GM12892 (cell line): ENCODE data around the gene OR4K5.
"Not testable (repeated sequence)": the region's sequence is repeated elsewhere in the genome, so short reads cannot be mapped to it uniquely, and the experiment has no call there.

Experiments
- DNase-seq: peaks from one replicate; pipeline ENCODE4 v3.0.0; 2011; ENCODE audit not compliant: insufficient read length
- FAIRE-seq: peaks from 2 replicates; lab custom pipeline; 2011; peaks lifted over from hg19 to GRCh38; lab: Jason Lieb, UNC
- POLR2A ChIP-seq: IDR thresholded peaks from 2 replicates; pipeline ENCODE4 v1.6.1; 2011; ENCODE audit warnings: low read depth, low read length, control low read depth
- POLR2AphosphoS5 ChIP-seq: IDR thresholded peaks from 2 replicates; pipeline ENCODE4 v1.6.1; 2011; ENCODE audit warnings: low read depth, low read length, control low read depth
- TAF1 ChIP-seq: IDR thresholded peaks from 2 replicates; pipeline ENCODE4 v1.6.1; 2011; ENCODE audit warnings: low read depth, mild to moderate bottlenecking, control low read depth, low read length, borderline replicate concordance

OR4K5 gene

DNA sequence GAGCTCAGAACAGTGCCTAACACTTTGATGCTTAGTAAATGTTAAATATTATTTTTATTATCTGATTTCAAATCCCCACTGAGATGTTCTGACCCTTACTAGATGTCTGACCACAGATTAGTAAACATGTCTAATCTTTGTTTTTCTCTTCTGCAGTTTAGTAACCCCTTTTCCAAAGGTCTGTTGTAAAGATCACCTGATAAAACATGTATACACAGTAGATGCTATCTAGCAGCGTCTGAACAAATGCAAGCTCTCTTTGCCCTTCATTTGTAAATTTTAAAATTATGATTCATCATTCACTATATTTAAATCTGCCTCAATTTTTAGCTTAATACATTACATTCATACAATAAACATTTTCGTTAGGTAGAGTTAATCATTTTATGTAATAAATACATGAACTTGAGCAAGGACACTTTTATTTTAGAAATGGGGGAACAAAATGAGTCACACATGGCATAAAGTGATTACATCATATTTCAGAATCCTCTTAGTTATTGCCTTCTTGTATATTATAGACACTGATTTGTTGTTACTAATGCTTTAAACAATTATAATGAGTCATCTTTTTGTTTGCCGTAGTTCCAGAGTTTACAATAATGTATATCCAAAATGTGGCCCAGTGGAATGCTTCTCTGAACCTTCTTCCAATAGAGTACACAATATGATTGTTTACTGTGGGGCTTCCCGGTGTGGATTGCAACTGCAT lies 1.7 kb upstream of the OR4K5 start:
- TF ChIP-seq TAF1 (no peak), POLR2AphosphoS5 (no peak), POLR2A (no peak)
- no peak for DNase-seq
- FAIRE-seq: no peak

DNA sequence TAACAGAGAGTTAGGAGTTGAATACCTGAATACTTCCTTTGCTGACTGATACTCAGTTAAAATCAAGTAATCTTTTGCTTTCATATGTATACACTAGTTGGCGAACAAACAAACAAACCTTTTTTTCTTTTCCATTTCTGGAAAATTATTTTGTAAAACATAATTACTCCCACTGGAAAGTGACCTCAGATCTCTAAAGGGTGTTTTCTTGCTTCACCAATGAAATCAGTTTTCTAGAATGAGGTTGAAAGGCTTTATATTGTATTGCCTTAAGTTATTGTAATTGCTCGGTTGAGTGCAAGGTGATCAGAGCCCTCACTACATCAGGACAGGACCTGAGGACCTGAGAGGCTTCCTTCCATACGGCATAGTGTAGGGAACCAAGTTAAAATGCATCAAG lies 10.2 kb downstream of the OR4K5 start, which contains the start of gene OR4K1:
Gene OR4K1, plus strand, starts transcription at position 301 of the 400 bp plus-strand sequence. CDS start 4,750 bp downstream, outside the sequence.
- DNase-seq (no peak), FAIRE-seq (no peak)
- TF ChIP-seq POLR2A: no peak
- TF ChIP-seq TAF1: no peak
- TF ChIP-seq POLR2AphosphoS5: no peak

DNA sequence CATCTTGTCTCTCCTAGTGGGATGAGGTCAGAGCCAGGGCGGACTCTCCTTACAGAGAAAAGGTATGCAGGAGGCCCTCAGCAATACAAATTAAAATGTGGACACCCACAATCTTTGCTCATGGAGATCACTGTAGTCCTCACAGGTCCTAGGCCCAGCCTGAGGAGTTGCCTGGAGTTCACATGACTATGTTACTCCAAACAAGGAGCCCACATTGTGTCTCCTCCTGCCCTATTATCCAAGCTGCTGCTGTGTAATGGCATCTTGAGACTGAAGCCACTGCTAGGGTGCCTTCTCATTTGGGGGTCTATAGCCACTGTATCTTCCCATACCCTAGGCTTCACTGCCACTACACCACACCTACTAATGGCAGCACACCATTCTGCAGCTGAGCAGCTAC lies 21.3 kb downstream of the OR4K5 start:
- DNase-seq (no peak), FAIRE-seq (no peak)
- no peak for TF ChIP-seq POLR2A
- no peak for TF ChIP-seq POLR2AphosphoS5
- TF ChIP-seq TAF1: no peak

DNA sequence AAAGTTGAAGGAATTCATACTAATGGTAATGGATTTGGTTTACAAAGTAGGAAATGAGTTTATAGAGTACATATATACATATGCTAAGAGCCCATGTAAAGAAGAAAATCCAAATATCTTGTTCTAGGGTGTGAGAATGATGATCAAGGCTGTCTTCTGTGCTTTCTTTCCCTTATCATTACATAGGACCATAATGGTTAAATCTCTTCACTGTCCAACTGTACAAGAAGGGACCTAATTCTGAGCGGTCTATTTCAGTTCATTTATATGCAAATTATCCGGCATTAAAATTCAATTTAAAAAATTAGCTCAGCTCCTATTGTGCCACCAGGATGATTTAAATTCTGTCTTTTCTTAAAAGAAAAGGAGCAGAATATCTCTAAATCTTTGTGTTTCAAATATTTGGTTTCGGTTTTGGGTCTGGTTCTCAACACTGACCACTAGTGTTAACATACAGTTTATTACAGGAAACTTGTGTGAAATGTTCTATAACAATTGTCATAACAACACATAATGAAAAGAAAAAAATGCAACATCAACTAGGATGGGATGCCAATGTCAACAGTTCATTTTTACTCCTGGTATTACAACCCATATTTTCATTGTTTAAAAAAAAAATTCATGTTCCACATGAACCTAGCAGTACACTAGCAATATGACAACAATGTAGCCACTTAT lies 27.1 kb downstream of the OR4K5 start:
- TF ChIP-seq POLR2A (no peak), POLR2AphosphoS5 (no peak), TAF1 (no peak)
- DNase-seq (no peak), FAIRE-seq (no peak)

DNA sequence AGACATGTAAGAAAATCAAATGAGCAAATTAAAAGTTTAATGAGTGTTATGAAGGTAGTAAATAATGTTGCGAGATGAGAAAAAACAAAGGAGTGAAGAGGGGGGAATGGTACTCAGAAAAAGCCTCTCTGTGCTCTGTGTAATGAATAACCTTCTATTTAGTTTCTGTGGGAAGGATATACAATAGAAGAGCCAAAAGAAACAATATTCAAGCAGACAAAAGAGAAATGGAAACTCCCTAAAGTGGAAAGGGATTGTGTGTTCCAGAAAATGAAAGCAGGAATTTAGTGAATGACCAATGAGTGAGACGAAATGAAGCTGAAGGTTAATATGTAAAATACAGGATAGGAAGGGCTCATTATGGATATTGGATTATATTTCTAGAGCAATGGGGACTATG lies 28.8 kb downstream of the OR4K5 start:
- TF ChIP-seq POLR2AphosphoS5: no peak
- TF ChIP-seq POLR2A: no peak
- no peak for TF ChIP-seq TAF1
- FAIRE-seq: no peak
- no peak for DNase-seq

DNA sequence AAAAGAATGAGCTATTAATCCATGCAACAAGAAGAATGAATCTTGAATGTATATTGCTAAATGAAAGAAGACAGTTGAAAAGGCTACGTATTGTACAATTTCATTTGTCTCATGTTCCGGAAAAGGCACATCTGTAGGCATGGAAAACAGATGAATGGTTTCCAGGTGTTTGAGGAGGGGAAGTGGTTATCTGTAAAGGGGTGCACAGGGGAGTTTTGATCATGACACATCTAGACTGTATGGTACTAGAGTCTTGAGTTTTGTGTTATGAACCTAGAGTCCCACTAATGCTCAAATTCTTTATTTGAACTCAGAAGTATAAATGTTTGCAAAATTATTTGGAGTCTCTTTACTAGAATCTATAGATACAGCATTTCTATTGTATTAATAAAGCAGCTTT lies 49.3 kb downstream of the OR4K5 start:
- DNase-seq, FAIRE-seq: not testable (repeated sequence)
